HepG2 (cell line): Measurements from ENCODE around the gene TIMP4. TPM values are rescaled to one million over a fixed set of nuclear protein-coding genes. Genes with fewer than 3 reads are reported as not detected.

Experiments used
- ATAC-seq: fragments of 200-7000 bp; cut with Tn5 transposase; 3 replicates; pipeline ENCODE4 v1.9.1; 2020; ENCODE audit warnings: mild to moderate bottlenecking, moderate library complexity
- BruUV-seq: library from RNA; stranded (reverse); fragments of 400-500 nt; replicated peaks from 2 replicates; lab custom pipeline; 2021; lab: Mats Ljungman, UMichigan
- CTCF ChIA-PET: fragments of 300-600 bp; formaldehyde crosslinking; extraction: SDS; loops from one replicate; lab custom pipeline; 2021; ENCODE audit warnings: low total read pairs, inconsistent platforms, low intra/inter-chr PET ratio; lab: Yijun Ruan, JAX
- POLR2A ChIA-PET: fragments of 350-600 bp; sonication (Branson Sonifier 250); formaldehyde crosslinking; loops from one replicate; lab custom pipeline; 2020; ENCODE audit warnings: antibody characterized with exemption, inconsistent platforms; lab: Yijun Ruan, JAX
- DNase-seq: peaks from one replicate; pipeline ENCODE4 v3.0.0-alpha.2; 2015; ENCODE audit warnings: low spot score
- FAIRE-seq: peaks from 3 replicates; lab custom pipeline; 2011; peaks lifted over from hg19 to GRCh38; lab: Jason Lieb, UNC
- H2AFZ ChIP-seq: one replicate; pipeline ENCODE4 v1.6.1; 2011; ENCODE audit warnings: low read length, inconsistent platforms
- H3K27ac ChIP-seq: fragments of 300-600 bp; 3 replicates; pipeline ENCODE4 v1.8.0; 2011; ENCODE audit warnings: mixed run types, mild to moderate bottlenecking, mixed read lengths, low read length, inconsistent platforms; ENCODE audit not compliant: insufficient read depth; ENCODE audit errors: extremely low read length
- H3K27me3 ChIP-seq, 2 experiments: fragments of 200-600 bp in 1 of 2; 2 replicates in 1 of 2; 3 replicates in 1 of 2; pipeline versions ENCODE4 v1.6.0 to v1.8.0; 2011; ENCODE audit warnings: low read length in 2 of 2, mild to moderate bottlenecking in 2 of 2, moderate library complexity in 2 of 2, inconsistent platforms in 1 of 2; ENCODE audit not compliant: insufficient read depth in 2 of 2, control insufficient read depth in 1 of 2
- H3K36me3 ChIP-seq, 2 experiments: fragments of 200-600 bp in 1 of 2; replicated peaks in 1 of 2; 2 replicates in 1 of 2; 3 replicates in 1 of 2; pipeline versions ENCODE4 v1.5.1 to v1.8.0; 2011; ENCODE audit warnings: low read length in 2 of 2, inconsistent platforms in 1 of 2; ENCODE audit not compliant: insufficient read depth in 2 of 2, control insufficient read depth in 1 of 2
- H3K4me1 ChIP-seq: 2 replicates; pipeline ENCODE4 v1.5.1; 2012; ENCODE audit warnings: low read length, inconsistent platforms; ENCODE audit not compliant: insufficient read depth
- H3K4me2 ChIP-seq: 2 replicates; pipeline ENCODE4 v1.6.0; 2011; ENCODE audit warnings: low read depth, low read length, inconsistent platforms
- H3K4me3 ChIP-seq, 3 experiments: fragments of 200-600 bp in 1 of 3; sonication (generic), shearing (Covaris generic) in 1 of 3; replicated peaks in 1 of 3; 2 replicates each; pipeline ENCODE4 v1.5.1; 2011 to 2016; ENCODE audit warnings: low read length in 3 of 3, inconsistent platforms in 2 of 3, low read depth in 2 of 3, mild to moderate bottlenecking in 2 of 3, control low read depth in 1 of 3, mixed read lengths in 1 of 3; ENCODE audit not compliant: insufficient read depth in 1 of 3
- H3K79me2 ChIP-seq: one replicate; pipeline ENCODE4 v1.6.1; 2011; ENCODE audit warnings: low read length, inconsistent platforms; ENCODE audit not compliant: insufficient read depth
- H3K9ac ChIP-seq: 2 replicates; pipeline ENCODE4 v1.6.0; 2011; ENCODE audit warnings: mild to moderate bottlenecking, low read depth, low read length, inconsistent platforms; ENCODE audit not compliant: insufficient read depth
- H3K9me3 ChIP-seq: 2 replicates; pipeline ENCODE4 v1.5.1; 2012; ENCODE audit warnings: mild to moderate bottlenecking, low read length
- H4K20me1 ChIP-seq: 2 replicates; pipeline ENCODE4 v1.6.0; 2011; ENCODE audit warnings: inconsistent platforms, mild to moderate bottlenecking, low read length, moderate library complexity; ENCODE audit not compliant: insufficient read depth
- CHCHD3 ChIP-seq: sonication (generic); formaldehyde crosslinking; IDR thresholded peaks from 2 replicates; pipeline ENCODE4 v1.8.0; 2022; ENCODE audit warnings: mild to moderate bottlenecking, missing genetic modification reagents, moderate library complexity
- DRAP1 ChIP-seq: IDR thresholded peaks from 2 replicates; pipeline ENCODE4 v1.6.1; 2016; ENCODE audit warnings: missing genetic modification reagents, missing compliant biosample characterization
- FOXA1 ChIP-seq, 2 experiments: fragments of 450-650 bp in 1 of 2; sonication (generic) in 1 of 2; formaldehyde crosslinking in 1 of 2; IDR thresholded peaks; 2 replicates each; pipeline versions ENCODE4 v1.4.0 to v1.6.1; 2016 to 2020; ENCODE audit warnings: missing genetic modification reagents in 1 of 2
- FOXP4 ChIP-seq: sonication (generic); formaldehyde crosslinking; IDR thresholded peaks from 2 replicates; pipeline ENCODE4 v1.4.0; 2020; ENCODE audit warnings: missing genetic modification reagents
- GLMP ChIP-seq: sonication (generic); formaldehyde crosslinking; IDR thresholded peaks from 2 replicates; pipeline ENCODE4 v1.9.0; 2021; ENCODE audit warnings: missing genetic modification reagents, mild to moderate bottlenecking, borderline replicate concordance
- HOXA3 ChIP-seq: sonication (generic); formaldehyde crosslinking; IDR thresholded peaks from 2 replicates; pipeline ENCODE4 v1.5.0; 2020; ENCODE audit warnings: missing genetic modification reagents
- MYC ChIP-seq: sonication (generic); formaldehyde crosslinking; IDR thresholded peaks from 2 replicates; pipeline ENCODE4 v1.9.0; 2021; ENCODE audit warnings: missing genetic modification reagents, borderline replicate concordance
- PLSCR1 ChIP-seq: sonication (generic); formaldehyde crosslinking; IDR thresholded peaks from 2 replicates; pipeline ENCODE4 v1.5.0; 2020; ENCODE audit warnings: missing genetic modification reagents, mild to moderate bottlenecking, borderline replicate concordance
- RERE ChIP-seq: IDR thresholded peaks from 2 replicates; pipeline ENCODE4 v1.6.1; 2016; ENCODE audit warnings: low read depth, missing genetic modification reagents, missing compliant biosample characterization
- RXRB ChIP-seq: IDR thresholded peaks from 2 replicates; pipeline ENCODE4 v1.6.1; 2016; ENCODE audit warnings: borderline replicate concordance, missing genetic modification reagents, missing compliant biosample characterization
- SNRNP70 ChIP-seq: fragments of 200-400 bp; formaldehyde crosslinking; IDR thresholded peaks from 2 replicates; pipeline ENCODE4 v1.6.1; 2017; ENCODE audit warnings: mild to moderate bottlenecking, low read depth, low read length, moderate library complexity
- STAG1 ChIP-seq: sonication (generic); formaldehyde crosslinking; IDR thresholded peaks from 2 replicates; pipeline ENCODE4 v1.4.0; 2020; ENCODE audit warnings: missing genetic modification reagents
- TGIF2 ChIP-seq: IDR thresholded peaks from 2 replicates; pipeline ENCODE4 v1.6.1; 2016; ENCODE audit warnings: control low read depth, missing compliant biosample characterization
- U2AF2 ChIP-seq: fragments of 200-400 bp; formaldehyde crosslinking; IDR thresholded peaks from 2 replicates; pipeline ENCODE4 v1.6.1; 2017; ENCODE audit warnings: low read depth, mild to moderate bottlenecking, low read length
- WIZ ChIP-seq: sonication (generic); formaldehyde crosslinking; IDR thresholded peaks from 2 replicates; pipeline ENCODE4 v1.5.1; 2020; ENCODE audit warnings: mild to moderate bottlenecking, missing genetic modification reagents
- ZNF768 ChIP-seq: sonication (generic); formaldehyde crosslinking; IDR thresholded peaks from 2 replicates; pipeline ENCODE4 v1.4.0; 2020; ENCODE audit warnings: missing genetic modification reagents
- WGBS: methylation state at CpG from one replicate; pipeline ENCODE4 v1.1.6; 2017; ENCODE audit warnings: low lambda C conversion rate; 5-methylcytosine and 5-hydroxymethylcytosine counted together
- in situ Hi-C: cut with HindIII; loops from 2 replicates; pipeline ENCODE4 v1.10.0; 2017; ENCODE audit warnings: low pct_unique_long_range_greater_than_20kb; ENCODE audit not compliant: extremely low pct_ligation_motif_present
- intact Hi-C: fragments of 100-400 bp; cut with micrococcal nuclease; formaldehyde crosslinking; loops from one replicate; pipeline ENCODE4 v1.10.0; 2022; ENCODE audit not compliant: unreplicated experiment
- polyA plus RNA-seq, 8 experiments: library from polyadenylated mRNA; depleted of rRNA in 3 of 8; stranded (reverse) in 7 of 8; unstranded in 1 of 8; fragments of >200 nt; fragmentation: Illumina TruSeq in 4 of 8; extraction: Trizol in 4 of 8; gene quantifications; 2 replicates each; pipeline versions ENCODE4 v1.2.1 to v1.2.3, GENCODE V29; 2011 to 2016; ENCODE audit warnings: low read depth in 4 of 8, missing spikeins in 1 of 8, mixed read lengths in 1 of 8; ENCODE audit not compliant: insufficient read depth in 1 of 8
- total RNA-seq, 5 experiments: library from RNA; depleted of rRNA; stranded (reverse); fragments of >200 nt; fragmentation: Illumina TruSeq; extraction: Trizol; gene quantifications; 2 replicates each; pipeline ENCODE4 v1.2.3, GENCODE V29; 2016; ENCODE audit warnings: low read depth in 1 of 5

TIMP4 gene
- total and polyA plus RNA-seq, 2 of the 13 experiments (the other 11 are each of a cell fraction or from before 2014, with no cell fraction given) = 0.05 to 0.07 TPM

GRCh38 chr3:12180218-12180617, 21.5 kb upstream of the TIMP4 start:
- Histone ChIP-seq H3K27ac (no peak overlapping the region), H3K79me2 (no peaks in the 10 kb centered on the region), H4K20me1 (no peaks in the 10 kb centered on the region), H2AFZ (no peak overlapping the region), H3K27me3 (peaks cover 0 to 17% of the 10 kb centered on the region in 2 experiments; a peak in 2 of 5 replicates), H3K4me2 (no peak overlapping the region), H3K4me1 (peaks cover 18% of the 10 kb centered on the region; the same call in 1 of the 2 replicates), H3K36me3 (no peaks in the 10 kb centered on the region), H3K9ac (no peak overlapping the region), H3K4me3 (no peak overlapping the region), H3K9me3 (no peaks in the 10 kb centered on the region)
- in situ Hi-C loops = no loop called here
- intact Hi-C loops = no loop called here
- CTCF ChIA-PET = no interaction called here
- FAIRE-seq = no peak
- BruUV-seq = no TSS peak
- no peak for DNase-seq
- POLR2A ChIA-PET = no interaction called here
- 38% methylated on average over 6 of the region's 6 CpGs for WGBS
- ATAC-seq = no peak
- TF ChIP-seq U2AF2 = no peak
- no peak for TF ChIP-seq FOXP4 (CRISPR knock-in tag)
- no peak for TF ChIP-seq MYC (CRISPR knock-in tag)
- TF ChIP-seq HOXA3 (CRISPR knock-in tag) = no peak
- TF ChIP-seq ZNF768 (CRISPR knock-in tag) = no peak
- TF ChIP-seq DRAP1 = no peak
- no peak for TF ChIP-seq SNRNP70
- TF ChIP-seq RXRB = no peak
- no peak for TF ChIP-seq WIZ (CRISPR knock-in tag)
- no peak for TF ChIP-seq RERE (CRISPR knock-in tag)
- no peak for TF ChIP-seq GLMP
- TF ChIP-seq FOXA1 (IDR thresholded peaks at IDR 0.05) = no peak
- no peak for TF ChIP-seq FOXA1 (CRISPR knock-in tag; IDR thresholded peaks at IDR 0.05)
- TF ChIP-seq PLSCR1 (CRISPR knock-in tag) = no peak
- TF ChIP-seq TGIF2 = no peak
- no peak for TF ChIP-seq CHCHD3 (CRISPR knock-in tag)
- no peak for TF ChIP-seq STAG1 (CRISPR knock-in tag)
